Right atrium auricular region (tissue), 2 donors: ENCODE measurements around the gene TMEM156. TPM values are rescaled to one million over a fixed set of nuclear protein-coding genes. Genes with fewer than 3 reads are reported as not detected.

Experiments used
- DNase-seq: peaks from one replicate; pipeline ENCODE4 v3.0.0-alpha.2; 2019; ENCODE audit warnings: low spot score
- H3K27ac ChIP-seq, 2 donors: fragments of 200-600 bp; sonication (generic); 1 replicate in 1 of 2; 2 replicates in 1 of 2; pipeline ENCODE4 v1.5.1; 2016 to 2019
- H3K27me3 ChIP-seq, 2 donors: fragments of 200-600 bp; sonication (generic); one replicate each; pipeline versions ENCODE4 v1.5.1 to v1.6.0; 2017 to 2019
- H3K36me3 ChIP-seq: fragments of 200-600 bp; sonication (generic); one replicate; pipeline ENCODE4 v1.5.1; 2016
- H3K4me1 ChIP-seq, 2 donors: fragments of 200-600 bp; sonication (generic); one replicate each; pipeline versions ENCODE4 v1.5.1 to v1.6.0; 2017 to 2019
- H3K4me3 ChIP-seq, 2 donors: fragments of 200-600 bp; sonication (generic); 1 replicate in 1 of 2; 2 replicates in 1 of 2; pipeline ENCODE4 v1.5.1; 2017 to 2019; ENCODE audit warnings: mild to moderate bottlenecking in 1 of 2, moderate library complexity in 1 of 2
- H3K9me3 ChIP-seq, 2 donors: fragments of 200-600 bp; sonication (generic); one replicate each; pipeline ENCODE4 v1.5.1; 2019
- total RNA-seq, 2 donors: library from RNA; depleted of rRNA; stranded (reverse); fragments of >200 nt; gene quantifications; one replicate each; pipeline ENCODE4 v1.1.0, GENCODE V29; 2016
- TF ChIP-seq, protein P1 (sequence below), 2 donors: fragments of 200-600 bp; sonication (generic); IDR thresholded peaks; one replicate each; pipeline ENCODE4 v1.5.1; 2019; ENCODE audit warnings: antibody characterized with exemption in 2 of 2

The TMEM156 gene
- total RNA-seq, 2 donors from 2014 or later, result not detected

DNA sequence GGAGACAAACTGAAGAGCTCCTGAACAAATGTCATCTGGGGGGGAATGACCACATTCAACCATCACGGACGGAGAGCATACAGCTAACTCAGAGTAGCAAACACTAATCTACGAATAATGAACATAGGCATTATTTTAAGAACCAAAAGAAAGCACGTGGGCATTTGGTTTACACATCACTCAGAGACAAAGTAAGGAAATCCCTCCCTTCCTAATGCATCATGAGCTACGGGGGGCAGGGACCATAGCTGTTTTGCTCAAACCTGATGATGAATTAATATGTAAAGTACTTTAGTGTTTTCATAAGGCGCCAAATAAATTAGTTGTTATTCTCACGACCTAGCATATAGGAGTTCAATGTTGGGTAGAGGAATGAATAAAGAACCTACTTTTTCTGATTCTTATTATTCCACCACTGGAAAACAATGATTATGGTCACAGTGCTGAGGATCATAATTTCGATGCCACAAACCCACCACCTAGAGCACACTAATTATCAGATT lies 11.7 kb upstream of the TMEM156 start:
- no peaks in the 10 kb centered on the region for H3K36me3 ChIP-seq
- peak overlapping the region; percentile 64 to 80 for H3K4me3 ChIP-seq
- H3K4me1 ChIP-seq, result peaks cover 0 to 9% of the 10 kb centered on the region in 2 donors
- TF ChIP-seq, protein P1, sequence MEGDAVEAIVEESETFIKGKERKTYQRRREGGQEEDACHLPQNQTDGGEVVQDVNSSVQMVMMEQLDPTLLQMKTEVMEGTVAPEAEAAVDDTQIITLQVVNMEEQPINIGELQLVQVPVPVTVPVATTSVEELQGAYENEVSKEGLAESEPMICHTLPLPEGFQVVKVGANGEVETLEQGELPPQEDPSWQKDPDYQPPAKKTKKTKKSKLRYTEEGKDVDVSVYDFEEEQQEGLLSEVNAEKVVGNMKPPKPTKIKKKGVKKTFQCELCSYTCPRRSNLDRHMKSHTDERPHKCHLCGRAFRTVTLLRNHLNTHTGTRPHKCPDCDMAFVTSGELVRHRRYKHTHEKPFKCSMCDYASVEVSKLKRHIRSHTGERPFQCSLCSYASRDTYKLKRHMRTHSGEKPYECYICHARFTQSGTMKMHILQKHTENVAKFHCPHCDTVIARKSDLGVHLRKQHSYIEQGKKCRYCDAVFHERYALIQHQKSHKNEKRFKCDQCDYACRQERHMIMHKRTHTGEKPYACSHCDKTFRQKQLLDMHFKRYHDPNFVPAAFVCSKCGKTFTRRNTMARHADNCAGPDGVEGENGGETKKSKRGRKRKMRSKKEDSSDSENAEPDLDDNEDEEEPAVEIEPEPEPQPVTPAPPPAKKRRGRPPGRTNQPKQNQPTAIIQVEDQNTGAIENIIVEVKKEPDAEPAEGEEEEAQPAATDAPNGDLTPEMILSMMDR (IDR thresholded peaks at IDR 0.05), result no peak
- H3K27me3 ChIP-seq, result no peaks in the 10 kb centered on the region
- no peaks in the 10 kb centered on the region for H3K9me3 ChIP-seq
- H3K27ac ChIP-seq, result peak overlapping the region; percentile 83 to 85
- no peak for DNase-seq

DNA sequence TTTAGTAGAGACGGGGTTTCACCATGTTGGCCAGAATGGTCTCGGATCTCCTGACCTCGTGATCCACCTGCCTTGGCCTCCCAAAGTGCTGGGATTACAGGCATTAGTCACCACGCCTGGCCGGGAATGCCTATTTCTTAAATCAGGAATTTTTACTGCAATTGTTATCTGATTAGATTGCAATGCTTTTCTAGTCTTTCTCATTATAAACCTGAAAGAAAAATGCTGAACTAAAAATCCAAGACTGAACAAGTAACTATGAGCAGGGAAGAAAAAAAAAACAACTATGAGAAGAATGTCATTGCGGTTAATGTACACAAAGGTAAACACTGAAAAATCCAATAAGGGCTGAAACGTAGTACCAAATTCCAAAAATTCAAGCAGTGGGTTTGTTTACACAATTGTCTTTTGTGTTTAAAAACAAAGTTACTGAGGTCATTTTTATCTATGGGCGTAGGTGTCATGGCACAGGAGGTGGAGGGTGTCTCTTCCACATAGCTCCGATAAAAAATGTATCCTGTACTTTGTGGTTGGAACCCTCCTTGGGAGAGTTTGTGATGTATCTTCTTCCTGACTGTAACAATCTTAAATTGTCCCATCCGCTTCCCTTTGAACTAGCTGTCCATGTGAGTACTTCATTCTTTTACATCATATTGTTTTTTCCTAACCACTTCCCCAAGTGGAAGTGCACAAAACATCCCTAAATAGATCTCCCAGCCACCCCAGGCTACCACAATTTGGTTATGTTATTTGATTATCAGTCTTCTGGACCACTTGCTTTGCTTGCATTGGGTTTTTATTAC lies 11.1 kb upstream of the TMEM156 start:
- peaks cover 0 to 9% of the 10 kb centered on the region in 2 donors for H3K4me1 ChIP-seq
- no peak for DNase-seq
- no peaks in the 10 kb centered on the region for H3K27me3 ChIP-seq
- H3K4me3 ChIP-seq, result peak overlapping the region in 1 of 2 donors; percentile 80
- peak overlapping the region; percentile 83 to 85 for H3K27ac ChIP-seq
- TF ChIP-seq, protein P1 (IDR thresholded peaks at IDR 0.05), result no peak
- no peaks in the 10 kb centered on the region for H3K9me3 ChIP-seq
- H3K36me3 ChIP-seq, result no peaks in the 10 kb centered on the region

DNA sequence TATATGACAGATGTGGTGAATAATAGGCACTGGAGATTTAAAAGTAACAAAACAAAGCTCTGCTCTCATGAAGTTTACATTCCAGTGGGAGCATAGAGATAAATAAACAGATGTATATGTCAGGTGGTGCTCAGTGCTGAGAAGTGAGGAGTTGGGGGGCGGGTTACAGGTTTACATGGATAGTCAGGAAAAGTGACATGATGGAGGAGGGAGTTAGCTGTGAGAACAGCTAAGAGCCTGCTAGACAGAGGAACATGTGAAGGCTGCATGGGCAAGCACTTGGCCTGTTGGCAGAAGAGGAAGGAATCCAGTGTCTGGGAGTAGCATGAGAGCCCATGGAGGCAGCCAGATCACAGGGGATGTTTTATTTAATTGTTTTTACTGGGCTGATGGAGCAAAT lies 10.2 kb upstream of the TMEM156 start:
- Histone ChIP-seq H3K9me3 (no peaks in the 10 kb centered on the region), H3K4me3 (no peak overlapping the region), H3K36me3 (no peaks in the 10 kb centered on the region), H3K27ac (peak overlapping the region; percentile 83 to 85), H3K27me3 (no peaks in the 10 kb centered on the region), H3K4me1 (peaks cover 0 to 9% of the 10 kb centered on the region in 2 donors)
- DNase-seq, result no peak
- TF ChIP-seq, protein P1 (IDR thresholded peaks at IDR 0.05), result no peak

DNA sequence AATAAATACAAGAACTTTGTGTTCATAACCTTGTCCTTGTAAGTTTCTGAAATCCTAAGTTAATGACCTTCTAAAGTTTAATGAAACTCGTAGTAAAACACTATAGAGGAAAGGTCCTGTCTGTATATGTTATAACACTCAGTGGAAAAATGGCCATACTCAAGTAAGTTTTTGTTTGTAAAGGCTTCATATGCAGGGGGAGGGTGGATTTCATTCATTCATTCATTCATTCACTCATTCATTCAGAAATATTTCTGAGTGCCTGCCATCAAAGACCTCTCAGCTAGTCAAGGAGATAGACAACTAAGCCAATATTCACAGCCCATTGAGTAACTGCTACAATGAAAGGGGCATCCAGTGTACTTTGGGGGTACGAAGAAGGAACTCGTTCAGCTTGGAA lies 6.9 kb upstream of the TMEM156 start:
- Histone ChIP-seq H3K36me3 (no peaks in the 10 kb centered on the region), H3K4me1 (no peaks in the 10 kb centered on the region), H3K4me3 (no peak overlapping the region), H3K9me3 (no peaks in the 10 kb centered on the region), H3K27me3 (no peaks in the 10 kb centered on the region), H3K27ac (no peak overlapping the region)
- TF ChIP-seq, protein P1 (IDR thresholded peaks at IDR 0.05), result no peak
- DNase-seq, result no peak

DNA sequence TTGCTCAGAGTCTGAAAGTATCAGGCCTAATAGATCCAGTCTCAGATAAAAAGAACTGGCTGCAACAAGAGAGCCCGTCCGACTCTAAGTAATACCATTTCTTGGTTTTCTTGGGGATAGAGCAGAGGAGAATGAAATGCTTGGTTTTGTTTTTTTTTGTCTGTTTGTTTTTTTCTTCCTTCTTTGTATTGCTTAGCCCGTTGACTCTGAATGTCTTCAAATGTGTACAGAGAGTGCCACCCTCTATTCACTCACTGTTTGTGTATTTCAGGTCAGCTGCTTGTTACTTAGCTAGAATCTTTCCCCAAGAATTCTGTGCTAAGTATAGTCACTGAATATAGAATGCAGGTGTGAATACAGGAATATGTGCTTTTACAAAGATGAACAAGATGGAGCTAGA lies 5.7 kb upstream of the TMEM156 start:
- TF ChIP-seq, protein P1 (IDR thresholded peaks at IDR 0.05), result no peak

More for the DNA sequence above, 5.7 kb upstream of the TMEM156 start:
- no peak for DNase-seq
- Histone ChIP-seq H3K36me3 (no peaks in the 10 kb centered on the region), H3K27me3 (no peaks in the 10 kb centered on the region), H3K4me3 (no peak overlapping the region), H3K27ac (no peak overlapping the region), H3K9me3 (no peaks in the 10 kb centered on the region), H3K4me1 (no peaks in the 10 kb centered on the region)
